Ecto neural progenitor cell (in vitro differentiated cells): ENCODE data around the gene PLB1.

Experiments
- DNase-seq: peaks from one replicate; pipeline ENCODE4 v3.0.0-alpha.2; 2018; ENCODE audit warnings: low spot score

PLB1 gene

GRCh38 chr2:28495551-28496250 is at the start of gene PLB1:
Gene PLB1 (plus strand): TSS chr2:28496060. CDS start chr2:28496115, 55 bp downstream.
- no peak for DNase-seq

GRCh38 chr2:28446531-28446930 is 49.3 kb upstream of the PLB1 start:
- no peak for DNase-seq

- no peak for DNase-seq
Measured at GRCh38 chr2:28447086-28447485, 48.8 kb upstream of the PLB1 start.

GRCh38 chr2:28447943-28448792 is 47.7 kb upstream of the PLB1 start:
- DNase-seq: no peak

- no peak for DNase-seq
Measured at GRCh38 chr2:28448793-28449100, 47.1 kb upstream of the PLB1 start.

- no peak for DNase-seq
Measured at GRCh38 chr2:28449126-28449487, 46.8 kb upstream of the PLB1 start.

GRCh38 chr2:28449488-28450395 is 46.1 kb upstream of the PLB1 start:
- DNase-seq: no peak

GRCh38 chr2:28450901-28451565 is 44.8 kb upstream of the PLB1 start:
- no peak for DNase-seq

GRCh38 chr2:28451793-28452533 is 43.9 kb upstream of the PLB1 start:
- DNase-seq: no peak

- peak; percentile 85 for DNase-seq
Measured at GRCh38 chr2:28452534-28453081, 43.3 kb upstream of the PLB1 start.

- no peak for DNase-seq
Measured at GRCh38 chr2:28453396-28453795, 42.5 kb upstream of the PLB1 start.

GRCh38 chr2:28454016-28454930 is 41.6 kb upstream of the PLB1 start:
- DNase-seq: no peak

- no peak for DNase-seq
Measured at GRCh38 chr2:28457237-28457636, 38.6 kb upstream of the PLB1 start.

GRCh38 chr2:28461056-28461455 is 34.8 kb upstream of the PLB1 start:
- DNase-seq: no peak

GRCh38 chr2:28462122-28462521 is 33.7 kb upstream of the PLB1 start:
- DNase-seq: no peak

GRCh38 chr2:28463211-28463816 is 32.5 kb upstream of the PLB1 start:
- no peak for DNase-seq

GRCh38 chr2:28463893-28464292 is 32.0 kb upstream of the PLB1 start:
- no peak for DNase-seq

GRCh38 chr2:28465148-28465885 is 30.5 kb upstream of the PLB1 start:
- DNase-seq: no peak

- DNase-seq: no peak
Measured at GRCh38 chr2:28469304-28469703, 26.6 kb upstream of the PLB1 start.
